Bladder microvascular endothelial cell (primary cell): ENCODE results near the gene MATN3. TPM values are rescaled to one million over a fixed set of nuclear protein-coding genes. Genes with fewer than 3 reads are reported as not detected.

Experiments
- total RNA-seq: library from RNA; depleted of rRNA; stranded (reverse); fragments of >200 nt; gene quantifications from 2 replicates; pipeline ENCODE4 v1.2.3, GENCODE V29; 2014

The MATN3 gene, protein sequence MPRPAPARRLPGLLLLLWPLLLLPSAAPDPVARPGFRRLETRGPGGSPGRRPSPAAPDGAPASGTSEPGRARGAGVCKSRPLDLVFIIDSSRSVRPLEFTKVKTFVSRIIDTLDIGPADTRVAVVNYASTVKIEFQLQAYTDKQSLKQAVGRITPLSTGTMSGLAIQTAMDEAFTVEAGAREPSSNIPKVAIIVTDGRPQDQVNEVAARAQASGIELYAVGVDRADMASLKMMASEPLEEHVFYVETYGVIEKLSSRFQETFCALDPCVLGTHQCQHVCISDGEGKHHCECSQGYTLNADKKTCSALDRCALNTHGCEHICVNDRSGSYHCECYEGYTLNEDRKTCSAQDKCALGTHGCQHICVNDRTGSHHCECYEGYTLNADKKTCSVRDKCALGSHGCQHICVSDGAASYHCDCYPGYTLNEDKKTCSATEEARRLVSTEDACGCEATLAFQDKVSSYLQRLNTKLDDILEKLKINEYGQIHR
- total RNA-seq, result 1.0 and 1.9 TPM in 2 replicates

DNA sequence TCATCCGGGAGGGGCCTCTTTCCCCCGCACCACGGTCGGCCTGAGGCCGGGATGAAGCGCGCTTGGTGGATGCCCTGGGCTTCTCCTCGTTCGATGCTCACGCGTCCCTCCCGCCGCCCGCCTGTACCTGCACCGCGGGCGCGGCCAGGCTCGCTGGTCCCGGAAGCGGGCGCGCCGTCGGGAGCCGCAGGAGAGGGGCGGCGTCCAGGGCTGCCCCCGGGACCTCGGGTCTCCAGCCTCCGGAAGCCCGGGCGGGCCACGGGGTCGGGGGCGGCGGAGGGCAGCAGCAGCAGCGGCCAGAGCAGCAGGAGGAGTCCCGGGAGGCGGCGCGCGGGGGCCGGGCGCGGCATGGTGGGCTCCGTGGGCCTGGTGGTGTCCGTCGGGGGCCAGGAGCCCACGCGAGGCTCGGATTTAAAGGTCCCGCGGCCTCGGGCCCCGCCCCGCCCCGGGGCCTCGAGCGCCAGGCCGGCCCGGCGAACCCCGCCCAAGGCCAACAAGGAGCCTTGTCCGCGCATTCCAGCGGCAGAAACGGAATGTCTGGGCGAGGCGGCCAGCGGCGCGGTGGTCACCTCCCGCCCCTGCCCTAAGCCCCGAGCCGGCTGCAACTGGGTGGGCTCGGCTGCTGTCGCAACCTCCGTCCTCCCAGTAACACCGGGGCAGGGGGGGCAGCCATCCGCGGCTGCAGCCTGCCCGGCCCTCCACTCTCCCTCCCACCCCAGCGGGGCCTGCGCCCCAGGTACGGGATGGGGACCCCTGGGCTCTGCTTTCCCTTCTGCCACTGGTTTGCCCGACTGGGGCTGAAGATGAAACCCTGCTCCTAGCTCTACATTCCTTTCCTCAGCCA lies at the start of gene MATN3:
TSS of gene MATN3 (minus strand) at position 387 of the 844 bp plus-strand sequence. CDS start at position 350, 37 bp downstream.

DNA sequence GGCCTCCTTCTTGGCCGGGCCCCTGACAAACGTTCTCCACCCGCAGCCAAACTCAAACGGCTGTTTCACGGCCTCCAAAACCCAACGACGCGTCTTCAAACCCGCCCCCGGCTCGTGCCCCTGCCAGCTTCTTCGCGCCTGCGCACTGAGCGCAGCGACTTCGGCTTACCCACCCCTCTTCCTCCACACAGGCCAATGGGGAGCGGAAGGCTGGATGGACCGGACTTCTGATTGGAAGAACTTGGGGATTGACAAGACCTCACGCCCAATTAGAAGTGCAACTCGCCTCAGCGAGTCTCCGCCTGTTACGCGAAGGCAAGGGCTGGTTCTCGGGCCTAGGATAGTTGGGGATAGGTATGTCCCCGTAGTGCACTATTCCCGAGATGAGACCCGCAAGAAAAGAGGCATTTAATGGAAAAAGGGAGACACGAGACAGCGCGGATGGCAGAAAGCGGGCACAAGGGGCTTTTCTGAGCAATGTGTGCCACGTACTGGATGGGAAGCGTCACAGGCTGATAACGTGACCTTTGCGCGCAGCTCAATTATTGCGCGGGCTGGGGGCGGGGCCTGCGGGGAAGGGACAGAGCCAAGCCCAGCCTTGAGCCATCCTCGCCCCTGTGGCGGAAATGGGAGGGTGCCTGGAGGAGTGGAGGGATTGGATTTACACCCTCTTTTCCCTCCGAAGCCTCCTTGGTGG lies 39.2 kb upstream of the MATN3 start, which contains the start of gene LAPTM4A:
TSS of gene LAPTM4A (minus strand) at position 97 of the 697 bp plus-strand sequence. CDS start 108 bp downstream, outside the sequence.

DNA sequence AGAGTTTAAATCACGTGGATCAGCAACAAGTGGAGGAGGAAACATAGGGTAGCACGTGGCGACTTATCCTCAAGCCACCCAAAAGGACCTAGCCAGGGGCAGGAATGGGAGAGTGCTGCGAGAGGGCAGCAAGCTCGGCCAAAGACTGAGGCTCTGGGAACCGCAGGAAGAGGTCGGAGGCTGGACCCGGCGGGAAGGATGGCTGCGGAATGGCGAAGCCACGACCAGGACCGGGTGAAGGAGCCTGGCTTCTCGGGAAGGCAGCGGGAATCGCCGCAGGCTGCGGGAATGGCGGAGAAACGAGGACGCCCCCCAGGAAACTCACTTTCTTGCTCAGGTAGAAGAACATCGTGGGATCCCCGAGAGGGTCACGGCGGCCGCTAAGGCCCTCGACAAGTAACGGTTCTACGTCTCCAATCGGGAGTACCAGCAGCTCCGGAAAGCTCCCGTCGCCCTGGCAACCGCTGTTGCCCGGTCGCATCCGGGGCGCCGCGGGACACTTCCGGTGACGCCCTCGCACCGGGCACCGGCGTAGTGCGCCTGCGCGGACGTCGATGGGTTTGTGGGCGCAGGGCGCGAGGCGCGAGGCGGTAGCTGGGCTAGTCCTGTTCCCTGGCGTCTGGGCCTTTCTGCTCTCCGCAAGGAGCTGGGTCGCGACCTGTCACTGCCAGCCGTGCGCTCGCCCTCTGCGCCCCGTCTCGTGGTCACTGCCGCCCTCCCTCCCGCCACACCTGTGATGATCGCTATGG lies 22.6 kb downstream of the MATN3 start, which contains the start of gene WDR35:
TSS of gene WDR35 (minus strand) at position 439 of the 749 bp plus-strand sequence. CDS start at position 349, 90 bp downstream.

Other genes starting within 250 kb of the MATN3 start
- 4.0 and 10.0 TPM in 2 replicates for gene TTC32, start 110.7 kb downstream of the MATN3 start, total RNA-seq
- 5.3 and 12.1 TPM in 2 replicates for gene WDR35, start 22.6 kb downstream of the MATN3 start, total RNA-seq
- gene LAPTM4A, start 39.0 kb upstream of the MATN3 start, total RNA-seq, result 76.3 and 170 TPM in 2 replicates
- 0.65 and 1.4 TPM in 2 replicates for gene SDC1, start 212.5 kb upstream of the MATN3 start, total RNA-seq